ELR (cell line): ENCODE results near the gene PLA2G15.
A peak's percentile ranks its signal among the peaks of the same experiment; 100 is the strongest.

Experiments
- DNase-seq: peaks from one replicate; pipeline ENCODE4 v3.0.0-alpha.2; 2015; ENCODE audit warnings: low read depth

PLA2G15 gene

GRCh38 chr16:68232335-68232734 is 12.8 kb upstream of the PLA2G15 start:
- no peak for DNase-seq

GRCh38 chr16:68233085-68233834 is 11.9 kb upstream of the PLA2G15 start:
- DNase-seq = no peak

GRCh38 chr16:68233835-68234187 is 11.4 kb upstream of the PLA2G15 start:
- no peak for DNase-seq

GRCh38 chr16:68234188-68235107 is 10.7 kb upstream of the PLA2G15 start:
- DNase-seq = no peak

- DNase-seq = no peak
These were observed 9.9 kb upstream of the PLA2G15 start for GRCh38 chr16:68235108-68235886.

- DNase-seq = no peak
These were observed 9.4 kb upstream of the PLA2G15 start, which contains the start of gene ESRP2 for GRCh38 chr16:68235887-68236136. TSS of gene ESRP2 (minus strand) at chr16:68236127. CDS start at chr16:68236045, 82 bp downstream.

GRCh38 chr16:68236137-68236825 is 8.9 kb upstream of the PLA2G15 start:
- no peak for DNase-seq

GRCh38 chr16:68236826-68237242 is 8.3 kb upstream of the PLA2G15 start:
- DNase-seq = no peak

GRCh38 chr16:68237243-68238028 is 7.7 kb upstream of the PLA2G15 start:
- DNase-seq = peak; percentile 100

- no peak for DNase-seq
These were observed 7.2 kb upstream of the PLA2G15 start for GRCh38 chr16:68238029-68238345.

GRCh38 chr16:68242085-68242484 is 3.1 kb upstream of the PLA2G15 start:
- no peak for DNase-seq

GRCh38 chr16:68242926-68243858 is 2.0 kb upstream of the PLA2G15 start:
- no peak for DNase-seq

- no peak for DNase-seq
These were observed 681 bp upstream of the PLA2G15 start for GRCh38 chr16:68244481-68244902.

GRCh38 chr16:68246121-68246520 is 948 bp downstream of the PLA2G15 start:
- no peak for DNase-seq

- DNase-seq = no peak
These were observed 1.5 kb downstream of the PLA2G15 start for GRCh38 chr16:68246666-68247065.

GRCh38 chr16:68247400-68247799 is 2.2 kb downstream of the PLA2G15 start:
- DNase-seq = no peak

- no peak for DNase-seq
These were observed 2.8 kb downstream of the PLA2G15 start for GRCh38 chr16:68247932-68248331.

- no peak for DNase-seq
These were observed 4.2 kb downstream of the PLA2G15 start for GRCh38 chr16:68249371-68249770.

GRCh38 chr16:68250951-68251350 is 5.8 kb downstream of the PLA2G15 start:
- DNase-seq = no peak

GRCh38 chr16:68251832-68252231 is 6.7 kb downstream of the PLA2G15 start:
- no peak for DNase-seq
